HepG2 (cell line): ENCODE measurements around the gene LRRC39.

Experiments
- FOSL1 ChIP-seq: sonication (generic); formaldehyde crosslinking; IDR thresholded peaks from 2 replicates; pipeline ENCODE4 v1.9.0; 2021; ENCODE audit warnings: missing genetic modification reagents, borderline replicate concordance
- MLX ChIP-seq: IDR thresholded peaks from 2 replicates; pipeline ENCODE4 v1.6.1; 2016
- MTA1 ChIP-seq: sonication (generic); formaldehyde crosslinking; IDR thresholded peaks from 2 replicates; pipeline ENCODE4 v1.4.0; 2020; ENCODE audit warnings: missing genetic modification reagents, mild to moderate bottlenecking, borderline replicate concordance
- RFX5 ChIP-seq: IDR thresholded peaks from 2 replicates; pipeline ENCODE4 v1.6.1; 2011; ENCODE audit warnings: low read depth, low read length, improper control_type of control experiment
- SIN3B ChIP-seq: fragments of 150-350 bp; IDR thresholded peaks from 2 replicates; pipeline ENCODE4 v1.6.1; 2014; ENCODE audit warnings: low read length
- THAP11 ChIP-seq: IDR thresholded peaks from 2 replicates; pipeline ENCODE4 v1.6.1; 2016; ENCODE audit warnings: missing biosample characterization, missing genetic modification reagents
- ZNF788 ChIP-seq: sonication (generic); formaldehyde crosslinking; IDR thresholded peaks from 2 replicates; pipeline ENCODE4 v1.5.0; 2020; ENCODE audit warnings: mild to moderate bottlenecking, missing genetic modification reagents, borderline replicate concordance
- TF ChIP-seq, protein P1 (sequence below): sonication (generic); IDR thresholded peaks from 2 replicates; pipeline ENCODE4 v1.6.1; 2016; ENCODE audit warnings: low read depth, borderline replicate concordance
- TF ChIP-seq, protein P2 (sequence below): sonication (generic); formaldehyde crosslinking; IDR thresholded peaks from 2 replicates; pipeline ENCODE4 v1.5.0; 2020; ENCODE audit warnings: mild to moderate bottlenecking, missing genetic modification reagents, moderate library complexity
- TF ChIP-seq, protein P3 (sequence below): fragments of 450-650 bp; IDR thresholded peaks from 2 replicates; pipeline ENCODE4 v1.6.1; 2017; ENCODE audit warnings: mild to moderate bottlenecking
- TF ChIP-seq, protein P4 (sequence below): IDR thresholded peaks from 2 replicates; pipeline ENCODE4 v1.6.1; 2016; ENCODE audit warnings: low read depth

DNA sequence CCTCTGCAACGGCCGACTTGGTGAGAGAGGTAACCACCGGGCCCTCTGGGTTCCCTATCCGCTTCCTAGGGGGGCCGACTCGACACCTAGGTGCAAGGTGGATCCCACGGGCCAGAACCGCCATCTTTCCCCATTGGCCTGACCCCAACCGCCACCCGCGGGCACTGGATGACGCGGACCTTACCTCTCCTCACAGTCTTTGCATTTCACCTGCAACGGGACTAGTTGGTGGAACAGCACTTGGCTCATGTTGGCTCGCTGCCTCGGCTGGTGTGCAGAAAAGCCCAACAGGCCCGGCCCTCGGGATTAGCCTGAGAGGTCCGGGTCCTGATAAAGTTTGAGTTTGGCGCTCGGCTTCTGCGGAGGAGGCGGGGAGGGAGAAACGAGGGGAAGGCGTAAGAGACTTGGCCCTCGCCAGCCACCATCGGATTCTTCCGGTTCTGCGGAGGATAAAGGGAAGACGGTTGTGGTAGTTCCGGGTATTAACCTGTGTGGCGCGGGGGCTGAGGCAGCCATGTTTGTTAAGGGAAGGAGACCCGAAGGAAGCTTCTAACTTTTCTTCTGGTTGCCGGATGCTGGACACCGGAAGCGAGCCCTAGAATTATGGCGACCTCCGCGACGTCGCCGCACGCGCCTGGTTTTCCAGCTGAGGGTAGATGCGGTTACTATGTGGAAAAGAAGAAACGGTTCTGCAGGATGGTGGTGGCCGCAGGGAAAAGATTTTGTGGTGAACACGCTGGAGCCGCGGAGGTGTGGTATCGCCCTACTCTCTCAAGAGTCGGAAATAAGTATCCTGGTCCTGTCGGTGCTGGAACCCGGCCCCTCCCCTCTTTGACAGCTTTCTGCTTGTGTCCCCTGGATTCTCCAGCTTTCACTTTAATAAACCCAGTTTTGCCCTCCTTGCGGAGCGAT, 45.2 kb downstream of the LRRC39 start, which contains the start of the genes SASS6 and TRMT13:
- TF ChIP-seq RFX5 (no peak), MLX (no peak; the same call in 1 of the 2 replicates), SIN3B (peak; percentile 96), FOSL1 (CRISPR knock-in tag) (no peak), MTA1 (CRISPR knock-in tag) (0 out of 2 replicates have a peak, but pooled peaks have one; percentile 49), THAP11 (peak; percentile 97), ZNF788 (CRISPR knock-in tag) (peak; percentile 93; the same call in 1 of the 2 replicates)
- TF ChIP-seq, protein P1, sequence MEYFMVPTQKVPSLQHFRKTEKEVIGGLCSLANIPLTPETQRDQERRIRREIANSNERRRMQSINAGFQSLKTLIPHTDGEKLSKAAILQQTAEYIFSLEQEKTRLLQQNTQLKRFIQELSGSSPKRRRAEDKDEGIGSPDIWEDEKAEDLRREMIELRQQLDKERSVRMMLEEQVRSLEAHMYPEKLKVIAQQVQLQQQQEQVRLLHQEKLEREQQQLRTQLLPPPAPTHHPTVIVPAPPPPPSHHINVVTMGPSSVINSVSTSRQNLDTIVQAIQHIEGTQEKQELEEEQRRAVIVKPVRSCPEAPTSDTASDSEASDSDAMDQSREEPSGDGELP = peak; percentile 41; the same call in 1 of the 2 replicates
- TF ChIP-seq, protein P2, sequence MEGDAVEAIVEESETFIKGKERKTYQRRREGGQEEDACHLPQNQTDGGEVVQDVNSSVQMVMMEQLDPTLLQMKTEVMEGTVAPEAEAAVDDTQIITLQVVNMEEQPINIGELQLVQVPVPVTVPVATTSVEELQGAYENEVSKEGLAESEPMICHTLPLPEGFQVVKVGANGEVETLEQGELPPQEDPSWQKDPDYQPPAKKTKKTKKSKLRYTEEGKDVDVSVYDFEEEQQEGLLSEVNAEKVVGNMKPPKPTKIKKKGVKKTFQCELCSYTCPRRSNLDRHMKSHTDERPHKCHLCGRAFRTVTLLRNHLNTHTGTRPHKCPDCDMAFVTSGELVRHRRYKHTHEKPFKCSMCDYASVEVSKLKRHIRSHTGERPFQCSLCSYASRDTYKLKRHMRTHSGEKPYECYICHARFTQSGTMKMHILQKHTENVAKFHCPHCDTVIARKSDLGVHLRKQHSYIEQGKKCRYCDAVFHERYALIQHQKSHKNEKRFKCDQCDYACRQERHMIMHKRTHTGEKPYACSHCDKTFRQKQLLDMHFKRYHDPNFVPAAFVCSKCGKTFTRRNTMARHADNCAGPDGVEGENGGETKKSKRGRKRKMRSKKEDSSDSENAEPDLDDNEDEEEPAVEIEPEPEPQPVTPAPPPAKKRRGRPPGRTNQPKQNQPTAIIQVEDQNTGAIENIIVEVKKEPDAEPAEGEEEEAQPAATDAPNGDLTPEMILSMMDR (CRISPR knock-in tag) = 0 out of 2 replicates have a peak, but pooled peaks have one; percentile 1
- TF ChIP-seq, protein P3, sequence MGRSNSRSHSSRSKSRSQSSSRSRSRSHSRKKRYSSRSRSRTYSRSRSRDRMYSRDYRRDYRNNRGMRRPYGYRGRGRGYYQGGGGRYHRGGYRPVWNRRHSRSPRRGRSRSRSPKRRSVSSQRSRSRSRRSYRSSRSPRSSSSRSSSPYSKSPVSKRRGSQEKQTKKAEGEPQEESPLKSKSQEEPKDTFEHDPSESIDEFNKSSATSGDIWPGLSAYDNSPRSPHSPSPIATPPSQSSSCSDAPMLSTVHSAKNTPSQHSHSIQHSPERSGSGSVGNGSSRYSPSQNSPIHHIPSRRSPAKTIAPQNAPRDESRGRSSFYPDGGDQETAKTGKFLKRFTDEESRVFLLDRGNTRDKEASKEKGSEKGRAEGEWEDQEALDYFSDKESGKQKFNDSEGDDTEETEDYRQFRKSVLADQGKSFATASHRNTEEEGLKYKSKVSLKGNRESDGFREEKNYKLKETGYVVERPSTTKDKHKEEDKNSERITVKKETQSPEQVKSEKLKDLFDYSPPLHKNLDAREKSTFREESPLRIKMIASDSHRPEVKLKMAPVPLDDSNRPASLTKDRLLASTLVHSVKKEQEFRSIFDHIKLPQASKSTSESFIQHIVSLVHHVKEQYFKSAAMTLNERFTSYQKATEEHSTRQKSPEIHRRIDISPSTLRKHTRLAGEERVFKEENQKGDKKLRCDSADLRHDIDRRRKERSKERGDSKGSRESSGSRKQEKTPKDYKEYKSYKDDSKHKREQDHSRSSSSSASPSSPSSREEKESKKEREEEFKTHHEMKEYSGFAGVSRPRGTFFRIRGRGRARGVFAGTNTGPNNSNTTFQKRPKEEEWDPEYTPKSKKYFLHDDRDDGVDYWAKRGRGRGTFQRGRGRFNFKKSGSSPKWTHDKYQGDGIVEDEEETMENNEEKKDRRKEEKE = no peak
- TF ChIP-seq, protein P4, sequence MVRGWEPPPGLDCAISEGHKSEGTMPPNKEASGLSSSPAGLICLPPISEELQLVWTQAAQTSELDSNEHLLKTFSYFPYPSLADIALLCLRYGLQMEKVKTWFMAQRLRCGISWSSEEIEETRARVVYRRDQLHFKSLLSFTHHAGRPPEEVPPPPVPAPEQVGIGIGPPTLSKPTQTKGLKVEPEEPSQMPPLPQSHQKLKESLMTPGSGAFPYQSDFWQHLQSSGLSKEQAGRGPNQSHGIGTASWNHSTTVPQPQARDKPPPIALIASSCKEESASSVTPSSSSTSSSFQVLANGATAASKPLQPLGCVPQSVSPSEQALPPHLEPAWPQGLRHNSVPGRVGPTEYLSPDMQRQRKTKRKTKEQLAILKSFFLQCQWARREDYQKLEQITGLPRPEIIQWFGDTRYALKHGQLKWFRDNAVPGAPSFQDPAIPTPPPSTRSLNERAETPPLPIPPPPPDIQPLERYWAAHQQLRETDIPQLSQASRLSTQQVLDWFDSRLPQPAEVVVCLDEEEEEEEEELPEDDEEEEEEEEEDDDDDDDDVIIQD (CRISPR knock-in tag) = peak; percentile 22; the same call in 1 of the 2 replicates
